HS-5 (cell line): ENCODE measurements around the gene SCEL.
"Not testable (repeated sequence)": the region's sequence is repeated elsewhere in the genome, so short reads cannot be mapped to it uniquely, and the experiment has no call there.

Experiments
- DNase-seq: peaks from one replicate; pipeline ENCODE4 v3.0.0-alpha.2; 2012; ENCODE audit warnings: low read depth

The SCEL gene, protein sequence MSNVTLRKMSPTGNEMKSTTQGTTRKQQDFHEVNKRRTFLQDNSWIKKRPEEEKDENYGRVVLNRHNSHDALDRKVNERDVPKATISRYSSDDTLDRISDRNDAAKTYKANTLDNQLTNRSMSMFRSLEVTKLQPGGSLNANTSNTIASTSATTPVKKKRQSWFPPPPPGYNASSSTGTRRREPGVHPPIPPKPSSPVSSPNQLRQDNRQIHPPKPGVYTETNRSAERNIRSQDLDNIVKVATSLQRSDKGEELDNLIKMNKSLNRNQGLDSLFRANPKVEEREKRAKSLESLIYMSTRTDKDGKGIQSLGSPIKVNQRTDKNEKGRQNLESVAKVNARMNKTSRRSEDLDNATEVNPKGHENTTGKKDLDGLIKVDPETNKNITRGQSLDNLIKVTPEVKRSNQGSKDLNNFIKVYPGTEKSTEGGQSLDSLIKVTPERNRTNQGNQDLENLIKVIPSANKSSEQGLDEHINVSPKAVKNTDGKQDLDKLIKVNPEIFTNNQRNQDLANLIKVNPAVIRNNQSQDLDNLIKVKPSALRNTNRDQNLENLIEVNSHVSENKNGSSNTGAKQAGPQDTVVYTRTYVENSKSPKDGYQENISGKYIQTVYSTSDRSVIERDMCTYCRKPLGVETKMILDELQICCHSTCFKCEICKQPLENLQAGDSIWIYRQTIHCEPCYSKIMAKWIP

GRCh38 chr13:77535448-77535847 lies at the start of gene SCEL:
Gene SCEL (plus strand): TSS chr13:77535706. CDS start chr13:77555876, 20,170 bp downstream.
- no peak for DNase-seq

DNA sequence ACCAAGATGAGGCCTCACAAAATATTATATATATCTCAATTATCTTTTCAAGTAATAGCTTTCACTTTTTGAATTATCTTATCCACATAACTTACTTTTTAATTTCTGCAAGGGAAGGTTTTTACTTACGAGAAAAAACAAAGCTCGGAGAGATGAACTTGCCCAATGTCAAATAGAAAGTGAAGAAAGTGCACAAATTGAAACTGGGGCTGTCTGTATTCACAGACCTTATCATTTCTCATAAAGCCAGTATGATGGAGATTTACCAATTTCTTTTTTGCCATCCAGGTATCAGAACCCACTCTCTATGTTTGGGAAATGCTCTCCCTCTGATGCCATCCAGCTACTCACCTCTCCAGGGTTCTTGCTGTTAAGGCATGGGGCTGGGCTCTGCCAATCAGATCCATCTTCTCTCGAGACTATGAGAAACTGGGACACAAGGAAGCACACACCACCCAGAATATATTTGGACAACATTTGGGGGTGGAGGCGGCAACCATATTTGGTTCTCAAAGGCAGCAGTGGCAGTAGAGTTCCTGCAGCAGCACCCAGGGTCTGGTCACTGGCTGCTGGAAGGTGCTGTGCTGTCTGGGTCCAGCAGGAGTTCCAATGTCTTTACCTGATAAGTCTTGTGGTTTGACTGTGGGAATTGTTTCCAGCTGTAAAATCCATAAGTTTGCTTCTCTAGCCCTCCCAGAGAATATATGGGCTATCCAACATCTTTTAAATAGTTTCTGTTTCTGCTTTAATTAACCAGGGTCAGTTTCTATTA lies 45.8 kb upstream of the SCEL start:
- DNase-seq = no peak

GRCh38 chr13:77492982-77493381 lies 42.5 kb upstream of the SCEL start:
- DNase-seq = no peak

DNA sequence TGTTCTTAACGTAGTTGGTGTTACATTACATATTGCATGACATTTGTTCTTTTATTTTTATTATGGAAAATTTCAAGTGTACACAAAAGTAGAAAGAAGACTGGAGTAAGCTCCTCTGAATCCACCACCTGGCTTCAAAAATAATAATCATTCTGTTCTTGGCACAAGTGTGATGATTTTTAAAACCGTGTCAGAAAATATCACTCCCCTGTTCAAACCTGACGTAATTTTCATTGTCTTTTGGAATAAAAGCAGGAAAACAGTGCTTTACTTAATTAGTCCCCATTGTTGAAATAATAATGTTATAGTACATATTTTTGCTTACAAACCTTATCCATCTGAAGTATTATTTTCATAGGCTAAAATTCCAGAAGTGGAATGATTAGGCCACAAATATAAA lies 41.3 kb upstream of the SCEL start:
- DNase-seq = no peak

DNA sequence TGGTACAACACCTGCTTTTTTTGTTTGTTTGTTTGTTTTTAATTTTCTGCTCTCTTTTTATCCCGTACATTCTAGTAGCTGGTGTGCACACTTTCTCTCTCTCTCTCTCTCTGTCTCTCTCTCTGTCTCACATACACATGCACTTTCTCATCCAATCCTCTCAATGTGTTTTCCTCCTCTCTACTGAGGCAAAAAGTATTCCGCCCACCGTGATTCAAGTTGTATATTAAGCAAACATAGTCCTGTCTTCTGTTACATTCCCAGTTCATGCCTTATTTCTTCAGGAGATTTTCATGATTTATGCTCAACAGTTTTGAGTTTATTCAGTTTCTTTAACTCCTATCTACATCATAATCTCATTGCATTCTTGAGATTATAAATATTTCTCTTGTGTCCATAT lies 38.2 kb upstream of the SCEL start:
- no peak for DNase-seq

DNA sequence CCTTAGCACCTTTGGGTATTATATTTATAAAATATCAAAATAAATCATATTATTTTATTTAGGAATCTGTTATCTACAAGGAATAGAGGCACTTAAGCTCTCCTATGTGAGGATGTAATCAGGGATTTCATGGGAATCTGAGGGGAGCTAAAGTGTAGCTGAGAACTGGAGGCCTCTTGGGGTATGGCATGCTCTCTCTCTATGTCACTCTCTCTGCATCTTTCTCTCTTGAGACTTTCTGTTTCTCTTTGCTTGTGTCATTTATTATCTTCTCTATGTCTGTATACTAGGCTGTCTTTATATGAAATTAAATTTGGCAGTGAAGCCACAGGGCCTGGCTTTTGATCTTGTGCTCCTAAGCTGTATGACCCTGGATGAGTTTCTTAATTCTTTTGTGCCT lies 37.7 kb upstream of the SCEL start:
- DNase-seq = no peak

GRCh38 chr13:77502104-77502720 lies 33.3 kb upstream of the SCEL start:
- DNase-seq = no peak

DNA sequence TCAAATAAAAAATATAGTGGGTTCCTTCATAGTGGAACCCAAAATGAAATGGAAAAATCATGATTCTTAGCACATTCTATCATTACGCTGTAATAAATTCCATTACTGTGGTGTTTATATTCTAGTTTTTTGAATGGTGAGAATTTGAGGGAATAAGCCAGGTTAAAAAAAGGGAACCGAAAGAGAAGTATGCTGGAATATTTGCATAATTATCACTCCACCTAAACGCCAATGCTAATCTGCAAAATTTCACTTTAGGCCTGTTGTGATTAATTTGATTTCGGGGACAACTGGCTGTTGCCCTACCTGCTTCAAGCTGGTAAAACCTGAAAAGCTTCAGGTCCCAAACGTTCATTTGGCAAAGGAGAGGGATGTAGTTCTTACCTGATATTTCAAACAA lies 32.1 kb upstream of the SCEL start:
- no peak for DNase-seq

DNA sequence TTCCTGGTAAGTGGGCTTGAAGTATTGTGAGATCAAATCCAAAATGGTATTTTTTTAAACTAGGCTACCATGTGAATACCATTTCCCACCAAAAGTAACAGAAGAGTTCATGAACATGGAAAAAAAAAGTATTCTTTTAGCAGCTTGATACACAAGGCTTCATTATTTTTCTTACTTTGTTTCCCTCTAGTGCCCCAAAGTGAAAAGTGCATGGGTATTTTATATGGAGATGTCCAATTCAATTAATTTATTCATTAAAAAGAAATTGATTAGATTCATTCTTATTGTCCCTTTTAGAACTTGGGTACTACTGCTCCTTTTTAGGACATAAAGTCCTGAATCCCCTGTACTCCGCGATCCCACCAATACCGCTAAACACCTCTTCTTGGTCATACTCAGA lies 28.6 kb upstream of the SCEL start:
- DNase-seq = no peak

DNA sequence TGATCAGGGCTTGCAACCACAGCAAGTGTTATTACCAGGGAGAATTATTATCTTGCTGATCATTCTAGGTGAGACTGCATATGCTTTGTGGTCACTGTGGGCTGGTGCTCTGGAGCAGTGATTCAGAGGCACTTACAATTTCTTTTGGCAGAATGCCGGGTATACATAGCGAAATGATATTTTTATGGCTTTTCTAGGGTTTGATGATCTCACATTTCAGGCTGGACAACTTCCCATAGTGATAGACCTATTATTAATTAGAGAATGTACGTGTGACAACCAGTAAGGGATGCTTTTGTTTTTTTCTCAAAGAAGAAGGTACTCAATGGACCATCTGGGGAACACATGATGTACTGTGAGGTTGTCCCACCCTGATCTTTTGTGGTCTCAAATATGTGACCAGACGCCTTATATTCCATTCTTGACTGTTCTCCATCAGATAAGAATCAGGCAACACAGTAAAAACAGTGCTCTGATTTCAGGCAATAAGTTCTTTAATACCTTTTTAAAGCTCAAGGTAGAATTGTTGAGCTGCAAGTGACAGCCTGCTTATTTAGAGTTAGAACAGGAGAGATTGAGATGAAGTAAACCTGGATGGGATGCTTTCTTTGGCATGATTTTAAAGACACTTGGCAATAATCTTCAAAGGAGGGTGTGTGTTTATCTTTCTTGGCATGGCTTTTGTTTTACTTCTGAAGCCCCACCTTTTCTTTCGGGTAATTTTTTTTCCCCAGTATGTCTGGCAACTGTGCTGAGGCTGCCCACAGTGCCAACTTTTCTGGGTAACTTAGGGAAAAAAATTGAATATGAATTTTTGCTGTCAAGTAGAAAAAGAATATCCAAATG lies 27.4 kb upstream of the SCEL start:
- peak; percentile 60 for DNase-seq

DNA sequence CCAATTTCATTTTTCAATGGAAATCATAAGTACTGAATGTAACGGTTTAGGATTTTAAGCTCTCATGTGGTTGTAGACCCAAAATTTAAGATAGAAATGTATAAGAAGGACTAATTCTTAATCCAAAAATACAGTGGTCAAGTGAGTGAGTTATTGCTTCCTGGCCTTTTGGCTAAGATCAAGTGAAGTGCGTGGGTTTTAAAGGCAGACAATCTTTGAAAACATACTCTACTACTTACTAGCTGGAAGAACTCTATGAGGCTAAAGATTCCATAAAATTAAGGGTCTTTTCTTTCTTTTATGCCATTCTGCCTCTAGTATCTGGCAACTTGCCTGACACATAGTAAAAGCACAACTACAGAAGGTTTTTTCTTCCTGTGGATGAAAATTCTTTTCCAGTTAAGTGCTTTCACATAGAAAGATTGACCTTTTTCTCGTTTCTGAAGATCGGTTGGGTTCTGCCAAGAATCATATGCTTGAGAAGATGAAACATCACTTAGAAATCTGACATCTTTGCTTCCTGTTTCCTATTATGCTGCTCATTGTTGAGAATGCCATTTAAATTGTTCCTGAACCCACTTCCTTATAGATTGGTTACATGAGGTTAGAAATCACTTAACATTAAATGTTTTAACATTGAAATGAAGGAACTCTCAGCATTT lies 26.4 kb upstream of the SCEL start:
- DNase-seq = peak; percentile 39

GRCh38 chr13:77510156-77510555 lies 25.4 kb upstream of the SCEL start:
- DNase-seq = no peak

DNA sequence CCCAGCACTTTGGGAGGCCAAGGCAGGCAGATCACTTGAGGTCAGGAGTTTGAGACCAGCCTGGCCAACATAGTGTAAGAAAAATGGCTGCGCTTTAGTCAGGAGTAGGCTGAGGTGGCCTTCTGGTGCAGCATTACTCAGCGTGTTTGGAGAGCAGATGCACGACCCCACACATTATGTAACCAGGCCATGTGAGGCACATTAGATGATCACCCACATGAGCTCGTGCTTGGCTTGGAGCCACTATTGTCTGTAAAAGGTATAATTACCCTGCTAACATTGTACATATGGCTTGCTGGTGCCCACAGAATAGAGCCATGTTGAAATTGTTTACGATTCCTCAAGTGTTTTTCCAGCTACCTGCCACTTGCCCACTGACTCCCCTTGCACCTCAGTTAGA lies 24.0 kb upstream of the SCEL start:
- no peak for DNase-seq

DNA sequence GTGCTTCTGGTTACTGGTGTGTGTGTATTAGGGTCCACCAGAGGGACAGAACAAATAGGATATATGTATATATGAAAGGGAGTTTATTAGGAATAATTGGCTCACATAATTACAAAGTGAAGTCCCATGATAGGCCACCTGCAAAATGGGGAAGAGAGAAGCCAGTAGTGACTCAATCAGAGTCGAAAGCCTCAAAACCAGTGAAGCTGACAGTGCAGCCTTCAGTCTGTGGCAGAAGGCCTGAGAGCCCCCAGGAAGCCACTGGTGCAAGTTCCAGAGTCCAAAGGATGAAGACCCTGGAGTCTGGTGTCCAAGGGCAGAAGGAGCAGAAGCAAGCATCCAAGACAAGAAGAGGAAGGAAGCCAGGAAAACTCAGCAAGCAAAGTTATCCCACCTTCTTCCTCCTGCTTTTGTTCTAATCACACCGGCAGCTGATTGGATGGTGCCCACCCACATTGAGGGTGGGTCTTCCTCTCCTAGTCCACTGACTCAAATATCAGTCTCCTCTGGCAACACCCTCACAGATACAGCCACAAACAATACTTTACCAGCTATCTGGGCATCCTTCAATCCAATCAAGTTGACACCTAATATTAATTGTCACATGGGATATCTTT lies 21.7 kb upstream of the SCEL start:
- DNase-seq = no peak

- DNase-seq = no peak
Measured at GRCh38 chr13:77514336-77514726, 21.2 kb upstream of the SCEL start.

DNA sequence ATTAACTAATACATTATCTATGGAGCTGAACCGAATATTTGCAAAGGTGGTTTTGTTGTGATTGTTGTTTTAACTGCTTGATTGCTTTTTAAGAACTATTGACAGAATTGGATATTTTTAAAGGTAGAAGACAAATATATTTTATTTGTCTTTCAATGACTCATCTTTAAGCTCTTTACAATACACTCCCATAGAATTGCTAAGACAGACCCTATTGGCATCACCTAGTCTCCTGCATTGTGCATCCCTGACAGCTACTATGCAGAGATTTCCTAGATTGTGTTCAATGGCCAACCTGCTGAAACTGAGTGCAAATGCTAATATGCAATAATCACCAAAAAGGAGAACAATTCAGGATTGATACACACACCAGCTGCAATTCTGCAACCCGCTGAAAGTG lies 19.7 kb upstream of the SCEL start:
- no peak for DNase-seq

DNA sequence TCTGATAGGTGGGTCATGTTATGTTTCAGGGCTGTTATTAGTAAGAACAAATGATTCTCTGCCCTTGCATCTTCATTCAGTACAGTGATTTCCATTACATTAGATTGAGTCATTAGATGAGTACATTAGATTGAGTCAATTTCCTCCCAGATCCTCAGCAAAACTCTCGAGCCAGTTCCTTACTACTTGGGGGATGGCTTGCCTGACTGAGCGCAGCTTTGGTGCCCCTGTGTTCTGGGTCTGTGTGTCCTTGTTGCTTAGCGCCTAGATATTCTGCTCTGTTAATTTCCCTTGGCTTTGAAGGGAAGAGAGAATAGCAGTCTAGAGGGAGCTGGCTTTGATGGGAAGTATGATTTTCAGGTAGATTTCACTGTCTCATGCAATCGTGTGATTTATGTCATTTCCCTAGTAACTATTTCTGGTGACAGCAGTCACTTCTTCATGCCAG lies 19.1 kb upstream of the SCEL start:
- peak; percentile 44 for DNase-seq

DNA sequence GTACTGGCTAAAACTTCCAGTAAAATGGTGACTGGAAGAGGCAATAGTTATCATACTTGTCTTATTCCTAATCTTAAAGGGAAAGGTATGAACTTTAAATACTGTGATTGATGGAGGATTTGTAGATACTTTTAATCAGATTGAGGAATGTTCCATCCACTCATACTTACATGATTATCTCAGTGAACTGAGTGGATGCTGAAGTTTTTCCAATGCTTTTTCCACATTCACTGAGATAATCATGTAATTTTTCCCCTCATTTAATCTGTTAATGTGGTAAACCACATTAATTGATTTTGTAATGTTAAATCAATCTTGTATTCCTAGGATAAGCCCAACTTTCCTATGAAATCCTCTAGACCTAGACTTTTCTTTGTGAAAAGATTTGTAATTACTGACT lies 17.2 kb upstream of the SCEL start:
- DNase-seq = no peak

- DNase-seq = not testable (repeated sequence)
Measured at GRCh38 chr13:77519396-77519795, 16.1 kb upstream of the SCEL start.

- DNase-seq = no peak
Measured at GRCh38 chr13:77519808-77520207, 15.7 kb upstream of the SCEL start.
